B cell (primary cell): ENCODE data around the gene DCUN1D3. TPM values are rescaled to one million over a fixed set of nuclear protein-coding genes. Genes with fewer than 3 reads are reported as not detected.
A peak's percentile ranks its signal among the peaks of the same experiment; 100 is the strongest.

Experiments
- ATAC-seq: fragments of 200-7000 bp; cut with Tn5 transposase; one replicate; pipeline ENCODE4 v1.10.0; 2021; ENCODE audit warnings: low read depth, mild to moderate bottlenecking, moderate number of reproducible peaks, moderate library complexity
- CTCF ChIA-PET: fragments of 350-600 bp; sonication (Branson Sonifier 250); formaldehyde crosslinking; loops from one replicate; lab custom pipeline; 2021; ENCODE audit warnings: antibody characterized with exemption, inconsistent platforms; lab: Charles Lee
- POLR2A ChIA-PET: fragments of 350-600 bp; sonication (Branson Sonifier 250); formaldehyde crosslinking; loops from one replicate; lab custom pipeline; 2021; ENCODE audit warnings: antibody characterized with exemption; lab: Charles Lee
- DNase-seq: peaks from one replicate; pipeline ENCODE4 v3.0.0; 2013
- H2AFZ ChIP-seq: 2 replicates; pipeline ENCODE4 v1.6.1; 2012; ENCODE audit warnings: mild to moderate bottlenecking, low read depth, low read length; ENCODE audit not compliant: insufficient read depth, poor library complexity, severe bottlenecking
- H3K27ac ChIP-seq, 2 donors: 1 replicate in 1 of 2; 2 replicates in 1 of 2; pipeline ENCODE4 v1.5.1; 2012 to 2013; ENCODE audit warnings: low read length in 2 of 2, mild to moderate bottlenecking in 2 of 2, moderate library complexity in 1 of 2
- H3K27me3 ChIP-seq, 4 experiments: fragments of 200-600 bp in 1 of 4; sonication (generic) in 1 of 4; replicated peaks in 1 of 4; 1 replicate in 2 of 4; 2 replicates in 2 of 4; pipeline versions ENCODE4 v1.6.1 to v1.7.0; 2013 to 2016; ENCODE audit warnings: low read length in 3 of 4, mild to moderate bottlenecking in 2 of 4, mixed read lengths in 1 of 4, moderate library complexity in 1 of 4; ENCODE audit not compliant: insufficient read depth in 4 of 4, control insufficient read depth in 3 of 4; ENCODE audit errors: control extremely low read depth in 1 of 4
- H3K36me3 ChIP-seq, 2 experiments: replicated peaks in 1 of 2; 1 replicate in 1 of 2; 2 replicates in 1 of 2; pipeline versions ENCODE4 v1.6.1 to v1.7.1; 2013; ENCODE audit warnings: low read length in 1 of 2; ENCODE audit not compliant: insufficient read depth in 2 of 2, control insufficient read depth in 1 of 2; ENCODE audit errors: control extremely low read depth in 1 of 2, extremely low read depth in 1 of 2
- H3K4me1 ChIP-seq, 2 donors: fragments of 200-600 bp in 1 of 2; sonication (generic) in 1 of 2; 1 replicate in 1 of 2; 2 replicates in 1 of 2; pipeline versions ENCODE4 v1.5.1 to v1.6.1; 2013 to 2017; ENCODE audit warnings: low read length in 2 of 2; ENCODE audit not compliant: control insufficient read depth in 2 of 2, insufficient read depth in 2 of 2
- H3K4me2 ChIP-seq: replicated peaks from 2 replicates; pipeline ENCODE3; 2012; ENCODE audit warnings: mild to moderate bottlenecking, low read depth, low read length; ENCODE audit not compliant: poor library complexity, severe bottlenecking
- H3K4me3 ChIP-seq, 5 experiments: fragments of 200-600 bp in 1 of 5; sonication (generic) in 1 of 5; 1 replicate in 3 of 5; 2 replicates in 2 of 5; pipeline versions ENCODE4 v1.5.1 to v1.7.0; 2011 to 2016; ENCODE audit warnings: low read length in 4 of 5, mild to moderate bottlenecking in 4 of 5, low read depth in 2 of 5, control low read depth in 1 of 5, moderate library complexity in 1 of 5; ENCODE audit not compliant: insufficient read depth in 1 of 5; ENCODE audit errors: control extremely low read depth in 1 of 5, extremely low read depth in 1 of 5
- H3K79me2 ChIP-seq: fragments of 200-600 bp; sonication (generic); one replicate; pipeline ENCODE4 v1.6.0; 2016; ENCODE audit warnings: low read length; ENCODE audit not compliant: control insufficient read depth, insufficient read depth
- H3K9ac ChIP-seq: fragments of 200-600 bp; sonication (generic); 2 replicates; pipeline ENCODE4 v1.6.1; 2017; ENCODE audit warnings: mild to moderate bottlenecking, low read length, moderate library complexity
- H3K9me3 ChIP-seq, 3 donors: one replicate each; pipeline versions ENCODE4 v1.6.1 to v1.7.1; 2013; ENCODE audit warnings: low read length in 2 of 3; ENCODE audit not compliant: control insufficient read depth in 2 of 3, insufficient read depth in 1 of 3; ENCODE audit errors: control extremely low read depth in 1 of 3
- H4K20me1 ChIP-seq: 2 replicates; pipeline ENCODE4 v1.6.0; 2012; ENCODE audit warnings: mild to moderate bottlenecking, low read length; ENCODE audit not compliant: insufficient read depth, control insufficient read depth, poor library complexity, severe bottlenecking
- H3K27ac Mint-ChIP-seq: one replicate; pipeline ENCODE4 v1.8.0; 2021; ENCODE audit warnings: mixed read lengths
- H3K27me3 Mint-ChIP-seq: one replicate; pipeline ENCODE4 v1.8.0; 2021; ENCODE audit warnings: mixed read lengths
- H3K4me1 Mint-ChIP-seq: one replicate; pipeline ENCODE4 v1.8.0; 2021; ENCODE audit warnings: mixed read lengths
- H3K4me3 Mint-ChIP-seq: one replicate; pipeline ENCODE4 v1.8.0; 2021; ENCODE audit warnings: mixed read lengths
- H3K9me3 Mint-ChIP-seq: one replicate; pipeline ENCODE4 v1.8.0; 2022; ENCODE audit warnings: mixed read lengths; ENCODE audit not compliant: insufficient read depth
- EZH2 ChIP-seq: IDR thresholded peaks from 2 replicates; pipeline ENCODE4 v1.6.1; 2012; ENCODE audit warnings: borderline replicate concordance, low read depth, mild to moderate bottlenecking, moderate library complexity, low read length; ENCODE audit not compliant: insufficient read depth, poor library complexity, severe bottlenecking
- WGBS: methylation state at CpG from one replicate; pipeline ENCODE4 v1.1.5; 2013; ENCODE audit warnings: missing lambda C conversion rate; ENCODE audit not compliant: insufficient coverage; 5-methylcytosine and 5-hydroxymethylcytosine counted together
- intact Hi-C: fragments of 100-400 bp; cut with micrococcal nuclease; formaldehyde crosslinking; loops from one replicate; pipeline ENCODE4 v1.10.0; 2022
- polyA plus RNA-seq: library from polyadenylated mRNA; depleted of rRNA; stranded (reverse); fragments of >200 nt; gene quantifications from 2 replicates; pipeline ENCODE4 v1.2.3, GENCODE V29; 2012
- total RNA-seq, 2 donors: library from RNA; stranded (reverse); fragments of 120-200 nt in 1 of 2; gene quantifications; 1 replicate in 1 of 2; 2 replicates in 1 of 2; pipeline versions ENCODE4 v1.2.3 to v1.2.4, GENCODE V29; 2013 to 2022
- TF ChIP-seq, protein P1 (sequence below): fragments of 200-600 bp; IDR thresholded peaks from one replicate; pipeline ENCODE4 v1.8.0; 2022; ENCODE audit warnings: antibody characterized with exemption, mild to moderate bottlenecking

The DCUN1D3 gene
- total and polyA plus RNA-seq, 2 donors (not counting 1 experiment from before 2014, with no cell fraction given) = 2.0 to 5.0 TPM

DNA sequence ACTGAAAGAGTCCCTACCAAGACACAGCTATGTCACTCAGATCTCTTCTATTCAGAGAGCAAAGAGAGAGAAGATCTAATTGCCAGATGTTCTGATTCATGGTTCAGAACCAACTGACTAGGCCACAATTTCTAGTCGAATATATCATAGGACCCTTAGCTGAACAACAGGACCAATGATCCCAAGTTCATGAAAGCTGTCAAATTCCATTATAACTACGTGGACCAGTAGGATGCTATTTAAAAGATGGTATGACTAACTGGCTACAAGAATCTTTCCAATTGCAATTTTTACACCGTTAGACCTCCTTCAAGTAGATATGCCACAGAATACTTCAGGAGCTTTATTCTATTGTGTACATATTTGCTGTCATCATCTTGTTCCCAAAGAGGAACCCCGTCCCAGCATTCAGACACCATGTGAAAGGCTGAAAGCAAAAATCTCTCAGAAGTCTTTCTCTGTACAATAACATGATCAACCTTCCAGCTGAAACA, 26.0 kb downstream of the DCUN1D3 start:
- POLR2A ChIA-PET = interaction anchor here (0.9 kb wide), 1 partner anchor 26 kb away, joined by 6 read pairs; the partner anchor contains the start of genes DCUN1D3 and LYRM1
- Mint-ChIP-seq H3K4me1 (peaks cover 31% of the 10 kb centered on the region), H3K4me3 (peak overlapping the region; percentile 51), H3K27ac (peak overlapping the region; percentile 85), H3K27me3 (no peaks in the 10 kb centered on the region), H3K9me3 (no peaks in the 10 kb centered on the region)
- ATAC-seq = no peak
- 40% methylated on average over 1 of the region's 4 CpGs for WGBS
- peak overlapping the region; percentile 70 for H3K4me2 ChIP-seq
- DNase-seq = no peak
- no peaks in the 10 kb centered on the region for H3K27me3 ChIP-seq
- peak overlapping the region; percentile 13 for H2AFZ ChIP-seq
- intact Hi-C loops = loop anchor here (1.0 kb wide), 1 partner anchor 30 kb away; no protein-coding TSS in a partner anchor
- H3K4me3 ChIP-seq = peak overlapping the region in 3 of 5 experiments; percentile 38 to 61 (median 41)
- no peak for TF ChIP-seq EZH2
- TF ChIP-seq, protein P1, sequence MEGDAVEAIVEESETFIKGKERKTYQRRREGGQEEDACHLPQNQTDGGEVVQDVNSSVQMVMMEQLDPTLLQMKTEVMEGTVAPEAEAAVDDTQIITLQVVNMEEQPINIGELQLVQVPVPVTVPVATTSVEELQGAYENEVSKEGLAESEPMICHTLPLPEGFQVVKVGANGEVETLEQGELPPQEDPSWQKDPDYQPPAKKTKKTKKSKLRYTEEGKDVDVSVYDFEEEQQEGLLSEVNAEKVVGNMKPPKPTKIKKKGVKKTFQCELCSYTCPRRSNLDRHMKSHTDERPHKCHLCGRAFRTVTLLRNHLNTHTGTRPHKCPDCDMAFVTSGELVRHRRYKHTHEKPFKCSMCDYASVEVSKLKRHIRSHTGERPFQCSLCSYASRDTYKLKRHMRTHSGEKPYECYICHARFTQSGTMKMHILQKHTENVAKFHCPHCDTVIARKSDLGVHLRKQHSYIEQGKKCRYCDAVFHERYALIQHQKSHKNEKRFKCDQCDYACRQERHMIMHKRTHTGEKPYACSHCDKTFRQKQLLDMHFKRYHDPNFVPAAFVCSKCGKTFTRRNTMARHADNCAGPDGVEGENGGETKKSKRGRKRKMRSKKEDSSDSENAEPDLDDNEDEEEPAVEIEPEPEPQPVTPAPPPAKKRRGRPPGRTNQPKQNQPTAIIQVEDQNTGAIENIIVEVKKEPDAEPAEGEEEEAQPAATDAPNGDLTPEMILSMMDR = no peak
- H3K36me3 ChIP-seq = peaks cover 0 to 1% of the 10 kb centered on the region in 2 experiments
- H3K4me1 ChIP-seq = peaks cover 26 to 27% of the 10 kb centered on the region in 2 donors
- peaks cover 52% of the 10 kb centered on the region for H3K79me2 ChIP-seq
- H3K27ac ChIP-seq = peak overlapping the region; percentile 57 to 62
- no peaks in the 10 kb centered on the region for H3K9me3 ChIP-seq
- H4K20me1 ChIP-seq = peaks cover 21% of the 10 kb centered on the region
- peak overlapping the region; percentile 49 for H3K9ac ChIP-seq
- CTCF ChIA-PET = interaction anchor here (0.9 to 3.3 kb wide), 4 partner anchors 8 to 31 kb away, joined by 3 to 46 read pairs (median 3); no protein-coding TSS in a partner anchor

GRCh38 chr16:20873331-20873730, 26.8 kb downstream of the DCUN1D3 start:
- TF ChIP-seq, protein P1 = no peak
- no peak for TF ChIP-seq EZH2
- H3K9me3 Mint-ChIP-seq = no peaks in the 10 kb centered on the region
- Histone ChIP-seq H3K4me2 (peak overlapping the region; percentile 70), H2AFZ (no peak overlapping the region), H3K9ac (no peak overlapping the region), H3K27me3 (no peaks in the 10 kb centered on the region), H4K20me1 (peaks cover 28% of the 10 kb centered on the region), H3K79me2 (peaks cover 52% of the 10 kb centered on the region), H3K4me1 (peaks cover 26 to 27% of the 10 kb centered on the region in 2 donors), H3K9me3 (no peaks in the 10 kb centered on the region), H3K27ac (peak overlapping the region; percentile 57 to 62), H3K36me3 (peaks cover 0 to 1% of the 10 kb centered on the region in 2 experiments), H3K4me3 (no peak overlapping the region)
- ATAC-seq = no peak
- WGBS = 81% methylated on average over 2 of the region's 3 CpGs
- intact Hi-C loops = no loop called here
- H3K4me1 Mint-ChIP-seq = peaks cover 30% of the 10 kb centered on the region
- DNase-seq = no peak
- H3K27ac Mint-ChIP-seq = peak overlapping the region; percentile 85
- no peaks in the 10 kb centered on the region for H3K27me3 Mint-ChIP-seq
- no peak overlapping the region for H3K4me3 Mint-ChIP-seq
- POLR2A ChIA-PET = no interaction called here
- CTCF ChIA-PET = interaction anchor here (3.3 kb wide), 1 partner anchor 23 kb away, joined by 46 read pairs; no protein-coding TSS in a partner anchor
